ENCODE results near the gene ISYNA1.

The ISYNA1 gene

GRCh38 chr19:18443831-18444230 is 5.9 kb upstream of the ISYNA1 start:
- DNase-seq (ENCODE audit: low read depth in 2 of 2) = no peak

DNA sequence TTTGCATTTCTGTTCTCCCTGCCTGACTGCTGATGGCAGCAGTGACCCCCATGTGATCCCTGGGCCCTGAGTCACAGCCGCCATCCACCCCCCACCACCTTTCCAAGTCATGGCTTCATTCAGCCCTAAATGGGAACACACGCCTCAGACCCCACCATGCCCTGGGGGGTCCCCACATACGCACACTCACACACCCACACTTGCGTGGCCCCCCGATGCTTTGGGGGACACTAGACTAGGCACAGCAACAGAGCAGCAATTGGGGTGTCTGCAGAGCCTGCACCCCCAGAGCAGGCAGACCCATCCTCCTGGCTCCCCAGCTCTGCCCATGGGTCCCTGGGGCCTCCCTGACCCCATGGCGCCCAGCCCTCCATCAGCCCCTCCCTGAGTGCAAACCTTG is 5.5 kb upstream of the ISYNA1 start:
- no peak for DNase-seq (ENCODE audit: low read depth in 2 of 2)

GRCh38 chr19:18442941-18443340 is 5.0 kb upstream of the ISYNA1 start:
- no peak for DNase-seq (ENCODE audit: low read depth in 2 of 2)

GRCh38 chr19:18441804-18442788 is 4.2 kb upstream of the ISYNA1 start:
- DNase-seq (ENCODE audit: low read depth in 2 of 2) = no peak

DNA sequence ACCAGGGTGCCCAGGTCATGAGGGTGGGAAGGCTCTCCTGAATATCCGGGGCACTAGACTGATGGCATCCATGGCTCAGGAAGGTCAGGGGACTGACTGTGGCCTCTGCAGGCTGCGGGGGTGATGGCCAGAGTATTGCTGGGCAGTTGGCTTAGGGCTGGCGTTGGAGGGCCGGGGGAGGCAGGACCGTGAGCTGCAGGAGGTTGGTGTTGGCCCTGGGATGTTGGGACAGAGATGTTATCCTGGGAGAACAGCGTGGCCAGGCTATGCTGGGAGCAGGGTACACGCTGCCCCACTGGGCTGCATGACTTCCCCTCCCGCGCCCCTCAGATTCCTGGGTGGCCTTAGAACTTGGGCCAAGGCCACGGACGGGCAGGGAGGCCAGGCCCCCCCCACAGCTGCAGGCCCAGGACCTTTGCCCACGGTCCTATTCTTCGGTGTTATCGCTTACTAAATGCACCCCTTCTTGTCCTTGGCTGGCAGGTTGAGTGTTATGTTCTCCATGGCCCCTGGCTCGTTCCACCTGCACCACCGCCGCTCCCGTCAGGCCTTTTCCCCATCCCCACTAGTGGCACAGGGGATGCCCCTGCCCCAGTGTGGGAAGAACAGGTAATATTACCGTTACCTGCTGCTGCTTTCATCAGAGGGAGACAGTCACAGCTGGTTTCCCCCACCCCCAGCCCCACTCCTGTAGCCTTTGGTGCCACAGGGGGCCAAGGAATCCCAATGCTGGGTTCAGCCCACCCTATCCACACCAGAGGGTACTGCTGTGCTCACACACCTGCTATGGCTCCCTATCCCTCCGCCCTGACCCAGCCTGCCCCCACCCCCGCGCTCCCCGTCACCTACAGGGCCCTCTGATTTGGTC is 3.2 kb upstream of the ISYNA1 start:
- no peak for DNase-seq (ENCODE audit: low read depth in 2 of 2)

GRCh38 chr19:18440415-18440877 is 2.5 kb upstream of the ISYNA1 start:
- DNase-seq (ENCODE audit: low read depth in 2 of 2) = no peak

DNA sequence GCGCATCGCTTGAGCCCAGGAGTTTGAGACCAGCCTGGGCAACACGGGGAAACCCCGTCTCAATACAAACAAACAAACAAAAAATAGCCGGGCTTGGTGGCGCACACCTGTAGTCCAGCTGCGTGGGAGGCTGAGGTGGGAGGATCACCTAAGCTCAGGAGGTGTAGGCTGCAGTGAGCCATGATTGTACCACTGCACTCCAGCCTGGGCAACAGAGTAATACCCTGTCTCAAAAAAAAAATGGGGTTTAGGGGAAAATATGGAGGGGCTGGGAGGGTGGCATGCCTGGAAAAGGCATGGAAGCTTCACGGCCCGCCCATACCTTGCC is 1.9 kb upstream of the ISYNA1 start:
- DNase-seq (ENCODE audit: low read depth in 2 of 2) = no peak

GRCh38 chr19:18439025-18439909 is 1.3 kb upstream of the ISYNA1 start:
- DNase-seq (ENCODE audit: low read depth in 2 of 2) = no peak

DNA sequence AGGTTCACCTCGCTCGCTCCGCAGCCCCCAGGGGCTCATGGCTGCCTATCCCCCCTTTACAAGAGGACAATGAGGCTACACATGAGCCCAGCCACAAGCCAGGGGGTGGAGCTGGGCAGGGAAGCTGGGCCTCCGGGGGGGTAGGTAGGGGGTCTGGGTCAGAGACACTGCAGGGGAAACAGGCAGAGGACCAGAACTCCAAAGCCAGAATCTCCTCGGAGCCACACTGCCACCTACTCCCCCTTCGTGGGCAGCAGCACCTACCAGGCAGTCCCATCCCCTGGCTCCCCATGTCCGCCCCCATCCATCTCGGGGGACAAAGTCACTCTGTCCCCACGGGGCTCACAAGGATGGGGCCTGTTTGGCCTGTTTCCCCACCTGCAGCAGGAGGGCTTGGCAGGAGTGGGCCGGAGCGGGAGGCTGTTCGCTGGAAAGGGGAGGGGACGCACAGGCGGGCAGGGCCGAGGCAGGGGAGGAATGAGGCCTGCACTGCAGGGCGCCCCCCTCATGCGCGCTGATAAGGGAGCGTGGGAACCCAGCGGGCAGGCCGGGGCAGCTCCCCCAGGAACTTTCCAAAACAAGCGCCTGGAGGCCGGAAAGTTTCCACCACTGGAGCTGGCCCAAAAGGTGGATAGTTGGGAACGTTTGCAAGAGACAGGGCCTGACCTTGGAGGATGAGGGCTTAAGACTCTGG is 545 bp upstream of the ISYNA1 start:
- DNase-seq (ENCODE audit: low read depth in 2 of 2) = no peak

DNA sequence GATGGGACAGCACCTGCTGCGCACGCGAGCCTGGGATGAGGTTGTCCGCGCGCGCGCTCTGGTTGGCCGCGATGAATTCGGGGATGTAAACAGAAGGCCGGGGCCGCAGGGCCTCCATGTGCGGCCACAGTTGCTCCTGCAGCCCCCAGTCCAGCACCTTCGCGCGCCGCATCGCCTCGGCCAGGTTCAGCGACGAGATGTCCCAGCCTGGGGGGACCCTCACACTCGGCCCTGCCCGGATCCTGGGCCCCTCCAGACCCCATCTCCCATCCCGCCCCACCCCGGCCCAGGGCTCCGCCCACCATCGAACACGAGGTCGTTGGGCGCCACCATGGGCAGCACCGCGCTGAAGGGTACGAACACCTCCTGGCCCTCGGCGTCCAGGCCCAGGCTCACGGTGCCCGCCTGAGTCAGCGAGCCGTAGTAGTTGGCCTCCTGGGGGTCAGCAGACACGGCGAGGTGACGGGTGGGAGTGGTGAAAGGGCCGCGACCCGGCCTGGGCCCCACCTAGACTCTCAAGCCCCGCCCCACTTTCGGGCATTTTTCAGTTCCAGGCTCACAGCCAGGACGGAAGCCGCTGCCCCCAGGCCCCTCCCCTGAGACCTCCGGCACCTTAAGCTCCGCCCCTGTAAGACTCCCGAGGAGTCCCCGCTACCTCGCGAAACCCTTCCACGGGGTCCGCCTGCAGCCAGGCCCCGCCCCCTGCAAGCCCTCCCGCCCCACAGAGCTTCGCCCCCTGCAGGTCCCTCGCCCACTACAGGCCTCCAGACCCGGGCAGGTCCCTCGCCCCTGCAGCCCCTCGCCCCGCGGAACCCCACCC is 1.1 kb downstream of the ISYNA1 start:
- peak; percentile 58 to 63 for DNase-seq (ENCODE audit: low read depth in 2 of 2)

- no peak for DNase-seq (ENCODE audit: low read depth in 2 of 2)
These were observed 1.9 kb downstream of the ISYNA1 start for GRCh38 chr19:18435842-18436670.

GRCh38 chr19:18435178-18435841 is 2.6 kb downstream of the ISYNA1 start:
- DNase-seq (ENCODE audit: low read depth in 2 of 2) = no peak

- no peak for DNase-seq (ENCODE audit: low read depth in 2 of 2)
These were observed 3.3 kb downstream of the ISYNA1 start for GRCh38 chr19:18434411-18435175.

- no peak for DNase-seq (ENCODE audit: low read depth in 2 of 2)
These were observed 4.1 kb downstream of the ISYNA1 start for GRCh38 chr19:18433735-18434398.

- DNase-seq (ENCODE audit: low read depth in 2 of 2) = no peak
These were observed 4.8 kb downstream of the ISYNA1 start for GRCh38 chr19:18433015-18433691.

GRCh38 chr19:18432275-18433014 is 5.5 kb downstream of the ISYNA1 start:
- no peak for DNase-seq (ENCODE audit: low read depth in 2 of 2)
